Fibroblast of upper back skin (primary cell): Measurements from ENCODE around the gene GLB1L.

ENCODE experiments used
- DNase-seq: peaks from one replicate; pipeline ENCODE4 v3.0.0-alpha.2; 2013

Gene GLB1L

DNA sequence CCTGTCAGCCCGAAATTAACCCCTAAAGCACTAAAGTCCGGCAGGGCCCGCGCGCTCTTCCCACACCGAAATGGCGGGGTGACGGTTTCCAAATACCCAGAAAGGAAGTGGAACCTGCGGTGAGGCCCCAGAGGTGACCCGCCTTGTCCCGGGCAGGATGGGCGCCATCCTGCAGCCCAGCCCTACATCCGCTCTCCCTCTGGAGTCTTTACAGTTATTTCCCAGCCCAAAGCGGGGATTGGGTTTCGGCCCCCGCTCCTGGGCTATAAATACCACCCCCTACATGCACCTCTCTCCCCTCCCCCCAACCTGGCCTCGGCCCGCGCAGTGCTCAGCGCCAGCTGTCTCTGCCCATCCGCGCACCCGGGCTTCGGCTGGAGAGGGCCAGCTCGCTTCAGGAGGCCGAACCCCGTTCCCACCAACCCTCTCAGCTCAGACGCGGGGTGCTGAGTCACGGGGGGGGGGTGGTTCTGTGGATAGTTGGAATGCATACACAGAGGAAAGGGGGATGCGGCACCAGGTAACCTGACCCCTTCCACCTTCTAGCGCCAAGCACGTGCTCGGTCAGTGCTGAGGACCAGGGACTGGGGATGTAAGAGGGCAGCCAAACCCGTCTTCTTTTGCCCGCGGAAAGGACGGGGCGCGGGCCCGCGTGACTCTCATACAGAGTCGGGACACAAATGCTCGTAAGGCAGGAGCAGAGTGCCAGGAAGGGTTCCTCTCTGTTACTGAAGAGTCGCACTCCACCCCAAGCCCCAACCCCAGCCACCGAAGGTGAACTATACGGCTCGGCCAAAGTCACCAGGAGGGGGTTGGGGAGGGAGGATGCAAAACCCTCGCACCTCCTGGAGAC lies 7.9 kb upstream of the GLB1L start, which contains the start of gene TUBA4B:
Gene TUBA4B (plus strand): TSS at position 344 of the 853 bp plus-strand sequence. CDS start 165 bp downstream, at position 509.
- DNase-seq, result no peak

DNA sequence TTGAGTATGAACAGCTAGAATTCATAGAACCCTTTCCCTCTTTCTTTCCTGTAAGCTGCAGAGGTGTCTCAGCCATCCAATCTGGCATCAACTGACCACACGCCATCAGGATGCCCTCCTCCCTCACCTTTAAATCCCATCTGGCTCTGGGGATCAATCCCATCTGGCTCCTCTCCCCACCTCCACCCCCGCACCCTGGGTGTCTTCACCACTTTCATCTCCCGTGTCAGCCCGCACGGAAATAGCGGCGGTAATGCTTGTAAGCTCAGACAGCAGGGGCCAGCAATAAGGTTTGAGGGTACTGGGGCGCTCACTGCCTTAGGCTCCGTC lies 7.3 kb upstream of the GLB1L start:
- no peak for DNase-seq

DNA sequence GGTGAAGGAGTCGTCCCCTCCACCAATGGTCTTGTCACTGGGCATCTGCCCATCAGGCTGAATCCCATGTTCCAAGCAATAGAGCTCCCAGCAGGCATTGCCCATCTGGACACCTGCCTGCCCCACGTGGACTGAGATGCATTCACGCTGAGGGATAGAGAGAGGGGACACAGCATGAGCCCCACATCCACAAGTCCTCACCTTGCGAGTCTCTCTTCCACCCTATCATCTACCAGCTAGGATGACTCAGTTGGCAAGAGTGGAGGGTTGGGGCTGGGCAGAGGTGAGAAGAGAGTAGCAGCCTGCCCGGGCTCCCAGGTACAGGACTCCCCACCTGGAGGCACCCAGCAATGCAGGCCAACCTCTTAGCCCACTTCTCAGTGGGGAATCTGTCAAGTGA lies 6.8 kb upstream of the GLB1L start:
- DNase-seq, result no peak

DNA sequence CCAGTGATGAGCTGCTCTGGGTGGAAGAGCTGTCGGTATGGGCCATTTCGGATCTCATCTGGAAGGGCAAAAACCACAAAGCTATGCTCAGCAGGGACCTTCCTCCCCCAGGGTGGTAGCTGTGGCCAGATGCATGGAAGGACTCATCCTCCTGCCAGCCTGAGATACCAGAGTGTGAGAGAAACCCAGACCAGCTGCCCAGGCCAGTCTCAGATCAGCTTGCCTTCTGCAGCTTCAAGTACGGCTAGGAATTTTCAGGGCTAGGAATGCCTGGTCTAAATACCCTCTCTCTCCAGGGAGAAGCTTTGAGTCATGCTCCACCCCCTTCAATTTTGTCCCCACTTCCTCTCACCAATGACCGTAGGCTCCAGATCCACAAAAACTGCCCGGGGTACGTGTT lies 6.4 kb upstream of the GLB1L start:
- no peak for DNase-seq

DNA sequence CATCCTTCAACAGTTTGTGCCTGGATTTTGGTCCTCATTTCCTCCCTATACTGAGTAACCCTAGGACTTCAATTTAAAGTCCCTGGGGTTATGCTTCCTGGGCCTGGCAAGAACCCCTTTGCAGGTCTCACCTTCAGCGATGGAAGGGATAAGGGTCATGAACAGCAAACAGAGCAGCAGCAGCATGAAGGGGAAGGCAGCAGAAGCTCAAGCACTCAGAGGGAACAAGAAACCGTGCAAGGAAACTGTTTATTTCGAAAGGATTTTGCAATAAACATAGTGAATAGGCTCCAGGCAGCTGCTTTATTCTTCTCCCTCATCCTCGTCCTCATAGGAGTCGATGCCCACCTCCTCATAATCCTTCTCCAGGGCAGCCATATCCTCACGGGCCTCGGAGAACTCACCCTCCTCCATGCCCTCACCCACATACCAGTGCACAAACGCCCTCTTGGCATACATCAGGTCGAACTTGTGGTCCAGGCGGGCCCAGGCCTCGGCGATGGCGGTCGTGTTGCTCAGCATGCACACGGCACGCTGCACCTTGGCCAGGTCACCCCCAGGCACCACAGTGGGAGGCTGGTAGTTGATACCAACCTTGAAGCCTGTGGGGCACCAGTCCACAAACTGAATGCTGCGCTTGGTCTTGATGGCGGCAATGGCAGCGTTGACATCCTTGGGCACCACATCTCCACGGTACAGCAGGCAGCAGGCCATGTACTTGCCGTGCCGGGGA lies 5.0 kb upstream of the GLB1L start:
- no peak for DNase-seq

DNA sequence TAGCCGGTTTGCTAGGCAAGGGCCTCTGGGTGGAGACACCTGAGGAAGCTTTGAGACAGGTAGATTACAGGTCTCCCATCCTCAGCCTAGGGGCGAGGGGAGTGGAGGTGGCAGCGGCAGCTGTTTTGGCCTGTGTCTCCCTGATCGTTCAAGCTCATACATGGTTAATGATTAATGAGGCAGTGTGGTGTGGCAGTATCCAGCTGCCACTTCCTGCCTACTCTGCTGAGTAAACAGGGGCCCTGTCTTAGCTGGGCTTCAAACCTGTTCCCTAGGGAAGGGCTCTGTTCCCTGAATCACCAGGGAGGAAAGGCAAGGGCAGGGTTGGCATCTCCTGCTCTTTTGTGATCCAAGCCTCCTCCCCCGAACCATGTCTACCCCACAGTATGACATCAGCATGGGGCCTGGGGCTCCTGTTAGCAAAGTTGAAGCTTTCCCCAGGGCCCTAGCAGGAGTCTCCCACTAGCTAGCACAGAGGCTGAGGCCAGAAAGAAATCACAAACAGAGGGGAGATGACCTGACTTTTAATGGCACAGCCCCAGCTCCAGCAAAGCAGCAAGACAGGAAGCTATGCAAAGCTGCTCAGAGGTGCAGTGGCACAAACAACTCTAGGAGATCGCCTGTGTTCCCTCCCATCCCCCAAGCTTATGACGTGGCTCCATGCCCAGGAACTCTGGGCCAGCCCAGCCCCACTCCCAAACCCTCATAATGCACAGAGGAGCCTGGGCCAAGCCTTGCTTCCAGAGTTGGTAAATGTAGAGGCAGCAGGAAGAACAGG lies 4.1 kb upstream of the GLB1L start:
- peak; percentile 72 for DNase-seq

DNA sequence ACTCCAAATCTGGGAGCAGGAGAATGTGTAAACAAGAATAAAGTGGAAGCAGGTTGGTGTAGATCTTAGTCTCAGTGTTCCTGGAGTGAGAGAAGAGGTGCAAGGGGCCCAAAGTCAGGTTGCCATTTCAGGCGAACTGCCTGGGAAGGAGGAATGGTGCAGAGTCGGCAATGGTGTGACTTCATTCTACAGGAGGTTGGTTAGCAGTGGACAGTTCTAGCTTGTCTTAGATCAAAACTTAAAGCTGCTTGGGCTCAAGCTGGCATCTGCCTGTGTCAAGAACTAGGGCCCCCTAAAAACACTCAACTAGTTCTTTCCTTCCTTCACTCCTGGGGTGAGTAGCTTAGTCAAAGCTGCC lies 3.6 kb upstream of the GLB1L start:
- no peak for DNase-seq

DNA sequence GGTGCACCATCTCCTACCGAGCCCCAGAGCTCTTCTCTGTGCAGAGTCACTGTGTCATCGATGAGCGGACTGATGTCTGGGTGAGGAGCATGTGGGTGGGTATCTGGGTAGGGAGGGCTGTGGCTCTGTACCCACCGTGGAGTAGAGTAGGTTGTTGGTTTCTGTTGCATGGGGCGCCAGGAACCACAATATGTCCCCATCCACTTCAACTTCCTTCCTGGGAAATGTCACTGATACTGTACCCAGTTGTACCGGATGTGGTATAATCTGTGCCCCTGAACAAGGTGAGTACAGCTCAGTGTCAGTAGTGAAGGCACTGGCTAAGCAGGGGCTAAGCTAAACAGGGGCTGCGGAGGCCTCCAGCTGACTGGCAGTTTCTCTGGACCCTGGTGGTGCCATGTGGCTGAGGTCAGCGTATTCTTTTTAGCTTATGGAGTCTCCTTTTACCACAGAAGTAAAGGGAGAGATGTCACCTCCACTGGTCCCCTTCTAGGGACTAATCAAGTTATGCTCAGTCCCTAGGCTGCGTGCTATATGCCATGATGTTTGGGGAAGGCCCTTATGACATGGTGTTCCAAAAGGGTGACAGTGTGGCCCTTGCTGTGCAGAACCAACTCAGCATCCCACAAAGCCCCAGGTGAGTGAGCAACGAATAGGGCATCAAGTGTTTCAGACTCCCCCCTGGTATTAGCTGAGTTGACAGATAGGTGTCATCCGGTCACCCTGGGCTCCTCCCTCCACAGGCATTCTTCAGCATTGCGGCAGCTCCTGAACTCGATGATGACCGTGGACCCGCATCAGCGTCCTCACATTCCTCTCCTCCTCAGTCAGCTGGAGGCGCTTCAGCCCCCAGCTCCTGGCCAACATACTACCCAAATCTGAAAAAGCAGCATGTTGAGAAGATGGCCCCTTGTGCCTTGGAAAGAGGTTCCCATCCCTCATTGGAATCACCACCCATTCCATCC lies 2.7 kb upstream of the GLB1L start:
- no peak for DNase-seq

DNA sequence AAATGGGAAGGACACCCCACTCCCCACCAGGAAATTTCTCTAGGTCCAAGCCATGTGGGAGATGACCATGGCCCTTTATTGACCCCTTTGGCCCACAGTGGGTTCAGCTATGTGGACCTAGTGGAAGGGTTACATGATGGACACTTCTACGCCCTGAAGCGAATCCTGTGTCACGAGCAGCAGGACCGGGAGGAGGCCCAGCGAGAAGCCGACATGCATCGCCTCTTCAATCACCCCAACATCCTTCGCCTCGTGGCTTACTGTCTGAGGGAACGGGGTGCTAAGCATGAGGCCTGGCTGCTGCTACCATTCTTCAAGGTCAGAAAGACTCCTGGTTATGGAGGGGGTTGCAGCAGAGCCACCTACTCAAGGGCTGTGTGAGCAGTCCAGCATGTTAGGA lies 1.3 kb upstream of the GLB1L start:
- DNase-seq, result no peak

DNA sequence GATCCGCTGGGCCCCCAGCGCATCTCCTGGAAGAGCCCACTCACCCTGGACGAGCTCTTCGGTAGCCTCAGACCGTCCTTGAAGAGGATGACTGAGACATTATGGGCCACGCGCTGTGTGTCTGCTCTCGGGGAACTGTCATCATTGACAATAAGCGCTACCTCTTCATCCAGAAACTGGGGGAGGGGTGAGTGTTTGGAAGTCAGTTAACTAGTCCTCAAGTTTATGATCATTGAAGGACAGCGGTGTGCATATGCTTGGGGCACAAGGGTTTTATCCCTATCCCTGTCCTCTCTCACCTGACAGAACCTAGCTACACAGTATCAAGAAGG lies 621 bp upstream of the GLB1L start:
- DNase-seq, result no peak

DNA sequence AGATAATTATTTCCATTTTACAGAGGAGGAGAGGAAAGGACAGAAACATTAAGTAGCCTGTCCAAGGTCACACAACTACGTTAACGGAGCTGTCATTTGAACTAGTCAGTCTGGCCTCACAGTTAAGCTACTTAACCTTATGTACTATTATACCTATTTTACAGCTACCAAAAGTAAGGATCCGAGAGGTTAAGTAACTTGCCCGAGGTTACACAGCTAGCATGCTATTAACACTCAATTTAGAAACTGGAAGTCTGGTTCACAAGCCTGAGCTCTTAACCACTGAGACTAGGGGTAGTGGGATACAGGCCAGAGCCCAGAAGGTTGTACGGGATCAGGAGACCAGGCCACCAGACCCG lies 476 bp downstream of the GLB1L start:
- no peak for DNase-seq

DNA sequence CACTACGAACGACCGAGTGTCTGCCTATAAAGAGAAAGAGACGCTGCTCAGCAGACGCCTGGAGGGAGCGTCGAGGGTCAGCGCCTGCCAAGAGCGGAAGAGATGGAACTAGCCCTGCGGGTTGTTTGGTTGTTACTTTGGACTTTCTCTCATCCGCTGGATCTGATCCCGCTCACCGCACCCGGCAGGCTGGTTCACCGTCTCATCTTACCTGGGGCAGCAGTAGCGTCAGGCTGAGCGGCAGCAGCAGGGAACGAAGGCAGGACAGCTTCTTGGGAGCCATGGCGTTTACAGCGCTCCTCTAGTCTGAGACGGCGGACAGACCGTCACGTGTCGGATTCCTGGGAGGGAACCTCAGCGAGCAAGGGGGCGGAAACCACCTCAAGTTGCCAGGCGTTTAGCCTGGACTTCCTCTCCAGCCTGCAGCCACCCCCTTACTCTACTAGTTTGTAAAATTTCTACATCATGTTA lies 1.9 kb downstream of the GLB1L start:
- DNase-seq, result no peak

DNA sequence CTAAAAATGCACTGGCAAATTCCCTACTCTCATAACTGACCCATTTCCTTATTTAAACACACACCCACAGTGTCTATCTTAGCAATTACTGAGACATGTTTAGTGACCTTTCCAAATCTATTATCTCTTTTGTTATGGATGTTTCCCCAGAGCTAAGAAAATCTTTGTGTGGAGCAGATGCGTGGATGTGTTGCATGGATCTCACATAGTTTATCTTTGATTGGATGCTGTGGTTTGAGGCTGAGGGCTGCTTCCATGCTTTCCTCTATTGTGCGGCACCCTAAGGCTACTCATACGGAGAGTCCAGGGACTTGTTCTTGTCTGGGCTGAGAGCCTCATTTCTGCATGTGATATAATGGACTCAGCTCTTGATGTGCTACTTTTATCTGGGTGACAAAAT lies 10.9 kb downstream of the GLB1L start:
- no peak for DNase-seq

DNA sequence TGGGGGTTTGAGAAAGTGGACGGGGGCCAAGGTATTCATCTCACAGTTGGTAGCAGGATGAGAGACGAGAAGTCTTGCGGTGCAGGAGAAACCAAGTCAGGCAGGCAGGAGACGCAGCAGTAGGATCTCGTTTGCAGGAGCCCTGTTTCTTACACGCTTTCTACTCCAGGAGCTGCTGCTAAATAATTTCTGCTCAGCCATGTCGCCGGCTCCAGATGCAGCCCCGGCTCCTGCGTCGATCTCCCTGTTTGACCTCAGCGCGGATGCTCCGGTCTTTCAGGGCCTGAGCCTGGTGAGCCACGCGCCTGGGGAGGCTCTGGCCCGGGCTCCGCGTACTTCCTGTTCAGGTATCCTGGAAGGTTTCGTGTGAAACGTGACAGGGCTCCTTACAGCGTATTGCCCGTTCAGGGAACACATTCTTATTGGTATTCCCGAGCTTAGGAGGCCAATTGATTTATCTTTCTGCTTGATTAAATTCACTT lies 15.1 kb downstream of the GLB1L start:
- DNase-seq, result peak; percentile 56

DNA sequence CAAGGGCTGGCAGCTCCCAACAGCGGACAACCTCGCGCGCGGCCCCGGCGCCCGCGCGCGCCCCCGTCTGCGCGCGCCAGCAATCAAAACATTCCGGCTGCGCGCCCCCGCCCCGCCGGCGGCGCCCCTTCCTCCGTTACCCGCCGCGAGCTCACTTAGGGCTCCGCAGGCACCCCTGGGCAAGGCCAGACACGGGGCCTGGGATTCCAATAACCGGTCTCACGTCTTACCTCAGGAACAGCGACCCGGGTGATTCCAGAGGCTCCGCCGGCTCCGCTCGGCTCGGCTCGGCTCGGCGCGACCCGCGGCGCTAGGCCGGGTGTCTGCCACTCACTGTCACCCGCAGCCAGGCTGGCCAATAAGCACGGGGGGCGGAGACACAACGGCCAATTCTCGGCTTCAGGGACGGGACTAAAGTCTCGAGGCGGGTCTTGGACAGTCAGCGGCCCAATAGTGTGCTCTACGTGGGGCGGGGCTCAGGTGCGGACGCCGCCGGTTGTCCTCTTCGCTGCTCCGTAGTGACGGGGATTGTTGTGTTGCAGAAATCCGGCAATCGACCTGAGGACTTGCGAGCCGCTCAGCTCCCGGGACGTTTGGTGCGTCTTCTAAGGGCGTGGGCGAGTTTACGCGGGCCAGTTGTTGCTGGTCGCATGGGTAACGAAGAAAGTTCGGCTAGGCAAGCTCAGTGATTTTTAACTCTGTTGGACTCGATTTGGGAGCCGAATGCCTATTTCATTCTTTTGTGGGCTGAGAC lies 15.8 kb downstream of the GLB1L start, which contains the start of the genes ANKZF1 and ATG9A:
Gene ANKZF1 (plus strand): TSS at position 502 of the 754 bp plus-strand sequence. CDS start 452 bp downstream, outside the sequence.
Gene ATG9A (minus strand): TSS at position 332 of the 754 bp plus-strand sequence. CDS start 1,612 bp downstream, outside the sequence.
- DNase-seq, result peak; percentile 99

DNA sequence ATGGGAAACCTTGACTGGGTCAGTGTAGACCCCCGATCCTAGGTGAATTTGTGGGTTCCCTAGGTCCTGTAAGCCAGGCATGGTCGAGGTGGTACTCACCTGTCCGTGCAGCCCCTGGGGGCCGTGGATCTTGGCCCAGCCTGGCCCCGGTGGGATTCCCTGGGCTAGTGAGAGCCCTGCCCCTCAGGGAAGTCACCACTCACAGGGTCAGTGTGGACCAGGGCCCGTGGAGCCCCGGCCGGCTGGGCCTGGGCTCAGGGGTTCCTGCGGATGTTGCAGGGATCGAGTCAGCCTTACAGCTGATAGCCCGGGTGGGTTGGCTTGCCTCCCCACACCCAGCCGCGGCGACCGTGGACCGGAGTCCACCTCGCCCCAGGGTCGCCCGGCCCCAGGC lies 16.3 kb downstream of the GLB1L start:
- DNase-seq, result no peak

DNA sequence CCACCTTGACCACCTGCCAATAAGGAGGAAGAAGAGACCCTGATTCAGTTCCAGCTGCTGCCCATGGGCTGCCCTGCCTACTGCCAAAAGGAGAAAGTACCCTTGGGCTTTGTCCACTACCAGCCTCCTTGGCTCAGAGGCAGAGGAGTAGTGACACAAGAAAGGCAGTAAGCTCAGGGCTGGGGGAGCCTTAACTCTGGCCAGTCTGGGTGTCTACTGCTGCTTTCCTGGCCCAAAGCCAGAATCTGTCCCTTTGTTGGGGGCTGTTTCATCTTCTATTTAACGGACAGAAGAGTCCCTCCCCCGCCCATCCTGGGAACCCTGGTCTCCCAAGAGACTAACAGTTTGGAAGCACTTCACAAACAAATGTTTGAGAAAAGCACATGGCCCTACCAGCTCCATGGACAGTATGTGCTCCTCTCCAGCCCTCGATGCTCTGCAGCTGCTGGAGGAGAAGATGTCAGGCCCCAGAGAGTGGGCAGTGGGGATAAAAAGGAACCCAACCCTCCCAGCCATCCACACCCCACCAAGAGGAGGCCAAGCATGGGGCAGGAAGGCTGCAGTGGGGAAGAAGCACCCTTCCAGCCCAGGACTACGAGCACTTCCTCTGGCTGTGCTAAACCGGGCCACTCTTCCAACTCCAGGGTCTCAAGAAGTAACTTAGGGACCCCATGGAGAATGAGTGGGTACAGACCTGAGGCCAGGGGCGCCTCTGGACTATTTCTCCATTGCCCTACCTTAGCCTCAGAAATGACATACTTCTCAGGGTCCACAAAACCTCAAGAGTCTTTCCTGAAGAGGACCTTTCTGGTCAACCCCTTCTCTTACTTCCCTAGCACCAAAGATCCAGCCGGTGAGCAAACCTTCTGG lies 17.0 kb downstream of the GLB1L start:
- DNase-seq, result no peak

DNA sequence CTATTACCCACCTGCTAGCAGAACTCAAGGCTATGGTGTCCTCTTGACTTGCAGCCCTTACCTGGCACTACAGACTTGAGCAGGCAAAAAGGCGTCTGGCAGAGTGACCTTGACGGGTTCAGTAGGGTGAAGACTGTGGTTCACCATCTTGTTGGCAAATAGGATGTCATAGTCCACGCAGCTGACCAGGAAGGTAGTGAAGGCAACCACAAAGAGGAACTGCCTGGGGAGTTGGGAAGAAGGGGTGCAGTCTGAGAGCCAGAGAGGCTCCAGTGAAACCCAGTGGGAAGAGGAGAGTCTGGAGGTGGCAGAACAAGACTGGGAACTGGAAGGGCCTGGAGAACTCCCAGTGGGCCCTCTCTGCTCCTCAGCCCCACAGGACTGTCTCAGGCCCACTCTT lies 19.9 kb downstream of the GLB1L start:
- DNase-seq, result no peak

DNA sequence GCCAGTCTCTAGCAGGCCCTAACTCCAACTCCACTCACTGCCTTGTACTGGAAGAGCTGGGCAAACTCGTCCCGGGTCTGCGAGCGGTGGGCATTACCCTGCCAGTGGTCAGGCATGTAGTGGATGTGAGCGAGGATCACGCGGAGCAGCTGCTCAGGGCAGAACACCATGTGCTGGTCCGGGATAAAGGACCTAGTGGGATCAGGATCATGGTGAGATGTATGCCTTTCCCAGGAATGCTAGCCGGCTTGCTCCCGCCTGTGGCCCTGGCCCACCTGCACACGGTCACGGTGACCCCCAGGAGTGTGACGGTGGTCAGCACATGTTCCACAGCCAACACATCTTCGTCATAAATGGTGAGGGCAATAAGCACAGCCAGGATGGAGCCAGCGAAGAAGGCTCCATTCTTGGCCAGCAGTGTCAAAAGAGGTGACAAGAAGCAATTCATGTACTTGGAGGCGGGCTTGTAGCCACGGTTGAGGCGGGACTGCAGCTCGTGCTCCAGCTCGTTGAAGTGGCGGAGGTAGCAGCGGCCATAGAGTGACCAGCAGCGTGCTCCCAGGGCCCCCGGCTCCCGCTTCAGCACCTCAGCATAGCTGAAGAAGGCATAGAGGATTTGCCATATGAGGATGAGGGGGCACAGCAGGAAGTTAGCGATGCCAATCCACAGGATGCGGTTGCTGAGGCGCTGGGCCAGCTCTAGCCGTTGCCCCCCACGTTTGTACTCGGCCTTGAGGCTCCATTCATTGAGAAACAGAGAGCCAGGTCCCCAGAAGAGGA lies 21.2 kb downstream of the GLB1L start:
- DNase-seq, result no peak
